Stimulated activated CD8-positive, alpha-beta memory T cell treated with anti-CD3 and anti-CD28 coated beads, Interleukin-4, amount 100 ng/mL, for 4 hours (primary cell): ENCODE data around the gene BSPH1.
"Not testable (repeated sequence)": the region's sequence is repeated elsewhere in the genome, so short reads cannot be mapped to it uniquely, and the experiment has no call there.

ENCODE experiments used
- DNase-seq, 2 donors: peaks; one replicate each; pipeline ENCODE4 v3.0.0-alpha.2; 2020; ENCODE audit warnings: low read depth in 2 of 2, low spot score in 1 of 2

Gene BSPH1

DNA sequence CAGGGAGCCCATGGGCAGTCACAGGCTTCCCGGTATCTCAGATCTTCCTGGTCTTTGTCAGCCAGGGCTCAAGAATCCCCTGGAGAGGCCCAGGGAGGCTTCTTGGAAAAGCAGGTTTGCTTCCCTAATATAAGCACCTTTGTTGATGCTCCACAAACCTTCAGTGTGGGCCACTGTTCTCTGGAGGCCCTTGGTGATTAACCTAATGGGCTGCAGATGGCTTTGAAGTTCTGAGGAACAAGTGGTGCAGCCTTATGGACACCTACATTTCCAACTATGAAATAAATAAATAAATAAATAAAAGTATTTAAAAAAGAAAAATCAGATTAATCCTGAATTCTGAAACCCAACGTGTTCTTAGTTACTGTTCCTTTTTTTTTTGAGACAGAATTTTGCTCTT is at the start of gene BSPH1:
TSS of gene BSPH1 (minus strand) at position 101 of the 400 bp plus-strand sequence. CDS start at position 12, 89 bp downstream.
- no peak for DNase-seq

- DNase-seq, result no peak
Measured at GRCh38 chr19:48036765-48037164, 44.8 kb upstream of the BSPH1 start.

GRCh38 chr19:48033604-48034003 is 41.6 kb upstream of the BSPH1 start:
- DNase-seq, result no peak

GRCh38 chr19:48030073-48030472 is 38.1 kb upstream of the BSPH1 start:
- DNase-seq, result no peak

DNA sequence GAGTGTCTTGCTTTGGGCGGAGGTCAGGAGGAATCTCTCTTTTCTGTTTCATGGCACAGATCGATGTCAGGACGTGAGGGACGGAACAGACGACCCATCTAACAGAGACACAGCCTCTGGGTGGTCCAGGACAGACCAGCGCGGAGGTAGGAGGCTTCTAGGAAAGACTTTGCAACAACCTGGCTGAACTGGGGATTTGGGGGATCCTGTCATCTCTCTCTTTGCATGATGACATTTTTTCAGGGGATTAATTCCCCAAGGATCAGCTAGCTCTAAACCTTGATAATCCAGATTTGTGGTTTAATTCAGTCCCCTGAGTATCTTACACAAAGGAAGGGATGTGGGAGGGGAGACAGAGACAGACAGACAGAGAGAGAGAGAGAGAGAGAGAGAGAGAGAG is 37.5 kb upstream of the BSPH1 start:
- DNase-seq, result no peak

- DNase-seq, result no peak
Measured at GRCh38 chr19:48025480-48025879, 33.5 kb upstream of the BSPH1 start.

DNA sequence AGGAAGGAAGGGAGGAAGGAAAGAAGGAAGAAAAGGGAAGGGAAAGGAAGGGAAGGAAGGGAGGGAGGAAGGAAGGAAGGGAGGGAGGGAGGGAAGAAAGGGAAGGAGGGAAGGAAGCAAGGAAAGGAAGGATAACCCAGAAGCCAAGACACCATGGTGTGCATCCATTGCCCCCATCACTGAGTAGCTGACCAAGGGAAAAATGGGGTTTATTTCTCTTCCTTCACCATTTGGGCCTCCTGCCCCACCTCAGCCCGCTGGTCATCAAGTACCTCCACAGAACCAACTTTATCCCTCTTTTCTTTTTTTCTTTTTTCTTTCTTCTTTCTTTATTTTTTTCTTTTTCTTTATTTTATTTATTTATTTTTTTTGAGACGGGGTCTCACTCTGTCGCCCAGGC is 31.5 kb upstream of the BSPH1 start:
- no peak for DNase-seq

DNA sequence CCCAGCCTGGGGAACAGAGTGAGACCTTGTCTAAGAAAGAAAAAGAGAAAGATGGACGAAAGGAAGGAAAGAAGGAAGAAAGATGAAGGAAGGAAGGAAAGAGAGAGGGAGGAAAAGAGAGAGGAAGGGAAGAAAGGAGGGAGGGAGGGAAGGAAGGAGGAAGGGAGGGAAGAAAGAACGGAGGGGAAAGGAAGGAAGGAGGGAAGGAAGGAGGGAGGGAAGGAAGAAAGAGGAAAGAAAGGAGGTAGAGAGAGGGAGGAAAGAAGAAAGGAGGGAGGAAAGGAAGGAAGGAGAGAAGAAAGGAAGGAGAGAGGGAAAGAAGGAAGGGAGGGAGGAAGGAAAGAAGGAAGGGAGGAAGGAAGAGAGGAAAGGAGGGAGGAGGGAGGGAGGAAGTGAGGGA is 31.0 kb upstream of the BSPH1 start:
- DNase-seq, result no peak

- DNase-seq, result no peak
Measured at GRCh38 chr19:48020686-48021085, 28.7 kb upstream of the BSPH1 start.

- DNase-seq, result no peak
Measured at GRCh38 chr19:48010932-48011758, 19.2 kb upstream of the BSPH1 start.

GRCh38 chr19:48006762-48007161 is 14.8 kb upstream of the BSPH1 start:
- DNase-seq, result no peak

- DNase-seq, result no peak
Measured at GRCh38 chr19:48004236-48004635, 12.3 kb upstream of the BSPH1 start.

GRCh38 chr19:48000846-48001245 is 8.9 kb upstream of the BSPH1 start:
- DNase-seq, result no peak

DNA sequence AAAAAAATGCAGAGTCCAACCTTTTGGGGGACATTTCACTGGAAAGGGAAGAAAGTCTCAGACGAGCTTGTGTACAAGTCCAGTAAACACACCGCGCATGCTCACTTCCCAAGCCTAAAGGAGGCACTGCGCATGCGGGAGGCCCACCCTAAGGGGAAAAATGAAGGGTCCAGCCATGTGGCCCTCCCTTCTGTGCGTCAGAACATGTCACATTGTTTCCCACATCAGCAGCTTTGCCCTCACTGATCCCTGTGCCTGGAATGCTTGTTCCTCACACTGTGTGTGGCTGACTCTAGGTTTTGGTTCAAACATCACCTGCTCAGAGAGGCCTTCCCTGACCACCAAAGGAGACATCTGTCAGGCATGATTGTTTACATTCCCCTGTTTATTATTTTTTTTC is 6.8 kb upstream of the BSPH1 start:
- DNase-seq, result no peak

DNA sequence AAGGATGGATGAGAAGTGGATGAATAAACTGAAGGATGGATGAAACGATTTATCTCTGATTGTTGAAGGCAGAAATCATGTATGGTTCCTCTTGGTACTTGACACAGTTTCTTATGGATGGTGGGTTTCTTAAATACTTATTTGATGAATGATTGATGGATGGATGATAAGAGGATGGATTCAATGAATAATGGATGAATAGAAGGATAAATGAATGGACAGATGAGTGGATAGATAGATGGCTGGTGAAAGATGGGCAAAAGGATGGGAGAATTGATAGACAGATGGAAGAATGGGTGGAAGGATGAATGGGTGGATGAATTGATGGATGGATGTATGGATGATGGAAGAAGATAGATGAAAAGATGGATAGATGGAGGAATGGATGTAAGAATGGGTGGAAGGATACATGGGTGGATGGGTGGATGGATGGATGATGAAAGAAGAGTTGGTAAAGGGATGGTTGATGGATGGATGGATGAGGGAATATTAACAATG is 4.3 kb upstream of the BSPH1 start:
- no peak for DNase-seq

DNA sequence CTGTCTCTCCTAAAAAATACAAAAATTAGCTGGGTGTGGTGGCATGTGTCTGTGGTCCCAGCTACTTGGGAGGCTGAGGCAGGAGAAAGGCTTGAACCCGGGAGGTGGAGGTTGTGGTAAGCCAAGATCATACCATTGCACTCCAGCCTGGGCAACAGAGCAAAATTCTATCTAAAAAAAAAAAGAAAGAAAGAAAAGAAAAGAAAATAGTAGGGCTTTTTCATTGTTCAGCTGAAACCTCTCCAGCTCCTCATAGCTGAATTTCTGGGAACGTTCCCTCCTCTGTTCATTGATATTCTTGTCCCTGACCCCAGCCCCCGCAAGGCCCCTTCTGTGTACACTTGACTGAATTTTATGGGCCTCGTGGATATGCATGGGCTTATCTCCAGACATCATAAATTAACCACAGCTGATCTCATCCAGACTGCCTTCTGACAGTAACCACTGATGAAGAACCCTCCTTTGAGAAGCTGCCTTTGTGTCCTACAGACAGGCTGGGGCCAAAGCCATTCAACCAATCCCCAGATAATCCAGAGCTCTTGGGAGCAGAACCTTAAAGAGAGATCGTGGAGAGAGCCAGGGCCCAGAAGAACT is 2.3 kb upstream of the BSPH1 start, which contains the start of gene ELSPBP1:
TSS of gene ELSPBP1 (plus strand) at position 424 of the 594 bp plus-strand sequence. CDS start 14,036 bp downstream, outside the sequence.
- no peak for DNase-seq

- no peak for DNase-seq
Measured at GRCh38 chr19:47991191-47991808, 670 bp downstream of the BSPH1 start.

DNA sequence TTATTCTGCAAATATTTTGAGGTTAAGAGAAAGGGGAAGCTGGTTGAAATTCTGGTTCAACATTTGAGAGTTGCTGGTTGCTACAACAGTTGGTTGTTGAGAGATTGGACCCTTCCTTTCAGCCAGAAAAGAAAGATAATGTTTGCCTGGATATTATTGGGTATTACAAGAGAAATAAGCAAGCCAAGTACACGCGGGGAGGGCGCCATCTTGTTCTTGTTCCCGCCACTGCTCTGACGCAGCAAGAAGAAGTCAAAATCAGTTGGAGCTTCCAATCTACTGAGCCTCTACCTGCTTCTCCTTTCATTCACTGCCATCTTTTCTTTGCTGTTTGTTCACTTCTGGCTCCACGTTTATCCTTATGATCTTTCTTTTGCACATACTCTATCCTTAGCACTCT is 18.4 kb downstream of the BSPH1 start:
- DNase-seq, result no peak

- DNase-seq, result not testable (repeated sequence)
Measured at GRCh38 chr19:47955936-47956335, 36.0 kb downstream of the BSPH1 start.

GRCh38 chr19:47952132-47952531 is 39.8 kb downstream of the BSPH1 start:
- DNase-seq, result not testable (repeated sequence)

- not testable (repeated sequence) for DNase-seq
Measured at GRCh38 chr19:47949852-47950521, 42.0 kb downstream of the BSPH1 start.
